UCSD-AML1 (cell line): ENCODE results near the gene BPIFB2.

Experiments used
- DNase-seq: peaks from one replicate; lab custom pipeline; 2025; ENCODE audit not compliant: unreplicated experiment; lab: John Stamatoyannopoulos, UW

The BPIFB2 gene

GRCh38 chr20:33065785-33066184 is 58.3 kb downstream of the BPIFB2 start:
- DNase-seq, result no peak

GRCh38 chr20:33067806-33068205 is 60.3 kb downstream of the BPIFB2 start:
- DNase-seq, result peak; percentile 55

GRCh38 chr20:33068251-33068939 is 60.9 kb downstream of the BPIFB2 start:
- DNase-seq, result no peak

GRCh38 chr20:33069673-33070072 is 62.2 kb downstream of the BPIFB2 start:
- no peak for DNase-seq

GRCh38 chr20:33070111-33071053 is 62.9 kb downstream of the BPIFB2 start:
- DNase-seq, result peak; percentile 66

GRCh38 chr20:33071198-33071597 is 63.7 kb downstream of the BPIFB2 start:
- no peak for DNase-seq

GRCh38 chr20:33072362-33072761 is 64.9 kb downstream of the BPIFB2 start:
- DNase-seq, result no peak

- no peak for DNase-seq
Measured at GRCh38 chr20:33072813-33073212, 65.3 kb downstream of the BPIFB2 start.
